ENCODE results near the gene OR9Q1. TPM values are rescaled to one million over a fixed set of nuclear protein-coding genes. Genes with fewer than 3 reads are reported as not detected.

Gene OR9Q1
- total RNA-seq, 2 experiments from 2014 or later = not detected

DNA sequence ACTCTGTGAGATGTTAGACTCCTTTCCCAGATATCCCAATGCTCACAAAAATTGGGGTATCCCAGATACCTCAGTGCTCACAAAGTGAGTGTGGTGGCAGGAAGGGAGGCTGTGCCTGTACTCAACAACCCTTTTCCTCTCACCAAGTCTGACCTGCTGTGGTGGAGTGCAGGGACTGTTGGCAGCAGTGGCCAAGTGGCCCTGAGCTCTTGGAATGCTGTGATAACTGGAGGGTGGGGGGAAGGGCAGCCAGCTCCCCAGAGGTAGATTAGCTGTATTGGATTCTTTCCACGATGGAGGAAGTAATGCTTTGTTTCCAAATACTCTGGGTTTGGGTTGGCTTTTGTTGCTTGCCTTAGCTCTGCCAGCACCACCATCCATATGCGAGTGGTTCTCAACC, 46.0 kb upstream of the OR9Q1 start:
- no peaks in the 10 kb centered on the region for H3K27me3 ChIP-seq (ENCODE audit: control insufficient read depth in 1 of 2, insufficient read depth in 2 of 2, low read length in 2 of 2)
- DNase-seq (no peak), ATAC-seq (ENCODE audit: poor library complexity) (no peak)
- no peaks in the 10 kb centered on the region for H3K4me1 ChIP-seq (ENCODE audit: insufficient read depth, low read length)
- Mint-ChIP-seq H3K36me3 (ENCODE audit: low read depth) (no peaks in the 10 kb centered on the region), H3K4me1 (ENCODE audit: low read depth) (no peaks in the 10 kb centered on the region), H3K9me3 (no peaks in the 10 kb centered on the region), H3K4me3 (no peak overlapping the region), H3K27ac (no peak overlapping the region), H3K27me3 (peaks cover 20% of the 10 kb centered on the region)
- H3K9me3 ChIP-seq (ENCODE audit: control insufficient read depth in 1 of 2, insufficient read depth in 1 of 2, low read length in 2 of 2) = no peaks in the 10 kb centered on the region
- no peak overlapping the region for H3K4me3 ChIP-seq (ENCODE audit: low read length)
- intact Hi-C loops (cut with DNase I, micrococcal nuclease) = no loop called here
- POLR2A ChIA-PET = no interaction called here
- no peak for TF ChIP-seq CTCF (IDR thresholded peaks at IDR 0.05)
- H3K27ac ChIP-seq (ENCODE audit: low read depth in 1 of 2, low read length in 2 of 2) = no peak overlapping the region
- CTCF ChIA-PET = no interaction called here
- H3K36me3 ChIP-seq (ENCODE audit: insufficient read depth, low read length) = no peaks in the 10 kb centered on the region

GRCh38 chr11:57978686-57979531, 44.8 kb upstream of the OR9Q1 start:
- Histone ChIP-seq H3K27me3 (ENCODE audit: control insufficient read depth in 1 of 2, insufficient read depth in 2 of 2, low read length in 2 of 2) (no peaks in the 10 kb centered on the region), H3K4me1 (ENCODE audit: insufficient read depth, low read length) (no peaks in the 10 kb centered on the region), H3K9me3 (ENCODE audit: control insufficient read depth in 1 of 2, insufficient read depth in 1 of 2, low read length in 2 of 2) (no peaks in the 10 kb centered on the region), H3K36me3 (ENCODE audit: insufficient read depth, low read length) (no peaks in the 10 kb centered on the region), H3K4me3 (ENCODE audit: low read length) (no peak overlapping the region), H3K27ac (ENCODE audit: low read depth in 1 of 2, low read length in 2 of 2) (no peak overlapping the region)
- H3K4me3 Mint-ChIP-seq = no peak overlapping the region
- no peaks in the 10 kb centered on the region for H3K36me3 Mint-ChIP-seq (ENCODE audit: low read depth)
- DNase-seq = no peak
- intact Hi-C loops (cut with DNase I, micrococcal nuclease) = no loop called here
- CTCF ChIA-PET = no interaction called here
- peaks cover 14% of the 10 kb centered on the region for H3K27me3 Mint-ChIP-seq
- POLR2A ChIA-PET = interaction anchor here (0.6 kb wide), 1 partner anchor 740 kb away, joined by 3 read pairs; no protein-coding TSS in a partner anchor
- no peak for ATAC-seq (ENCODE audit: poor library complexity)
- H3K9me3 Mint-ChIP-seq = no peaks in the 10 kb centered on the region
- H3K4me1 Mint-ChIP-seq (ENCODE audit: low read depth) = no peaks in the 10 kb centered on the region
- TF ChIP-seq CTCF (IDR thresholded peaks at IDR 0.05) = no peak
- H3K27ac Mint-ChIP-seq = no peak overlapping the region

GRCh38 chr11:57979532-57980079, 44.1 kb upstream of the OR9Q1 start:
- CTCF ChIA-PET = no interaction called here

More at GRCh38 chr11:57979532-57980079, 44.1 kb upstream of the OR9Q1 start:
- no peak for ATAC-seq (ENCODE audit: poor library complexity)
- DNase-seq = no peak
- no peak overlapping the region for H3K27ac Mint-ChIP-seq
- no peaks in the 10 kb centered on the region for H3K36me3 ChIP-seq (ENCODE audit: insufficient read depth, low read length)
- H3K4me1 Mint-ChIP-seq (ENCODE audit: low read depth) = no peaks in the 10 kb centered on the region
- H3K27me3 ChIP-seq (ENCODE audit: control insufficient read depth in 1 of 2, insufficient read depth in 2 of 2, low read length in 2 of 2) = no peaks in the 10 kb centered on the region
- H3K4me3 ChIP-seq (ENCODE audit: low read length) = no peak overlapping the region
- POLR2A ChIA-PET = no interaction called here
- H3K9me3 ChIP-seq (ENCODE audit: control insufficient read depth in 1 of 2, insufficient read depth in 1 of 2, low read length in 2 of 2) = no peaks in the 10 kb centered on the region
- H3K4me3 Mint-ChIP-seq = no peak overlapping the region
- intact Hi-C loops (cut with DNase I, micrococcal nuclease) = no loop called here
- TF ChIP-seq CTCF (IDR thresholded peaks at IDR 0.05) = no peak
- H3K27me3 Mint-ChIP-seq = peaks cover 14% of the 10 kb centered on the region
- no peak overlapping the region for H3K27ac ChIP-seq (ENCODE audit: low read depth in 1 of 2, low read length in 2 of 2)
- H3K4me1 ChIP-seq (ENCODE audit: insufficient read depth, low read length) = no peaks in the 10 kb centered on the region
- no peaks in the 10 kb centered on the region for H3K36me3 Mint-ChIP-seq (ENCODE audit: low read depth)
- no peaks in the 10 kb centered on the region for H3K9me3 Mint-ChIP-seq

Measured in CD4-positive, alpha-beta T cell (primary cell).